A673 (cell line): Measurements from ENCODE around the gene LMF1. TPM values are rescaled to one million over a fixed set of nuclear protein-coding genes. Genes with fewer than 3 reads are reported as not detected.

Source experiments
- BruUV-seq: library from RNA; stranded (reverse); fragments of 400-500 nt; replicated peaks from 2 replicates; lab custom pipeline; 2021; lab: Mats Ljungman, UMichigan
- CTCF ChIA-PET: fragments of 300-600 bp; sonication (Branson Sonifier 250); formaldehyde crosslinking; loops from one replicate; lab custom pipeline; 2022; ENCODE audit warnings: antibody characterized with exemption; lab: Charles Lee
- POLR2A ChIA-PET: fragments of 300-600 bp; sonication (Branson Sonifier 250); formaldehyde crosslinking; loops from one replicate; lab custom pipeline; 2022; ENCODE audit warnings: antibody characterized with exemption; ENCODE audit not compliant: low non-redundant PET; lab: Charles Lee
- DNase-seq: peaks from one replicate; pipeline ENCODE4 v3.0.0-alpha.2; 2015; ENCODE audit warnings: low spot score
- H3K27ac ChIP-seq: fragments of 200-600 bp; sonication (generic); 2 replicates; pipeline ENCODE4 v1.5.1; 2016; ENCODE audit warnings: mixed run types, low read depth, mild to moderate bottlenecking, mixed read lengths, antibody characterized with exemption, low read length; ENCODE audit not compliant: poor library complexity, severe bottlenecking
- H3K27me3 ChIP-seq: fragments of 200-600 bp; sonication (generic); replicated peaks from 2 replicates; pipeline ENCODE4 v1.6.1; 2017; ENCODE audit warnings: mixed run types, low read depth, mild to moderate bottlenecking, mixed read lengths, antibody characterized with exemption, low read length; ENCODE audit not compliant: insufficient read depth, poor library complexity
- H3K36me3 ChIP-seq: fragments of 200-600 bp; sonication (generic); 2 replicates; pipeline ENCODE4 v1.6.1; 2016; ENCODE audit warnings: mixed run types, mild to moderate bottlenecking, mixed read lengths, antibody characterized with exemption, low read length; ENCODE audit not compliant: insufficient read depth, poor library complexity, severe bottlenecking
- H3K4me1 ChIP-seq: fragments of 200-600 bp; sonication (generic); 2 replicates; pipeline ENCODE4 v1.6.1; 2017; ENCODE audit warnings: mixed run types, mild to moderate bottlenecking, mixed read lengths, antibody characterized with exemption, low read length; ENCODE audit not compliant: insufficient read depth, poor library complexity, severe bottlenecking
- H3K4me3 ChIP-seq: fragments of 200-600 bp; sonication (generic); 2 replicates; pipeline ENCODE4 v1.5.1; 2016; ENCODE audit warnings: low read depth, mixed run types, mild to moderate bottlenecking, mixed read lengths, low read length; ENCODE audit not compliant: poor library complexity, severe bottlenecking
- H3K9me3 ChIP-seq: fragments of 200-600 bp; sonication (generic); 2 replicates; pipeline ENCODE4 v1.6.1; 2016; ENCODE audit warnings: mixed run types, low read depth, mild to moderate bottlenecking, mixed read lengths, antibody characterized with exemption, low read length; ENCODE audit not compliant: poor library complexity, severe bottlenecking
- CTCF ChIP-seq: fragments of 300-800, 200-600 bp; sonication (generic); conservative IDR thresholded peaks from 2 replicates; pipeline ENCODE4 v1.5.1; 2017; ENCODE audit warnings: low read depth, mild to moderate bottlenecking, antibody characterized with exemption, low read length, moderate library complexity, mixed read lengths
- EZH2 ChIP-seq: fragments of 200-600 bp; sonication (generic); IDR thresholded peaks from 2 replicates; pipeline ENCODE4 v1.6.1; 2017; ENCODE audit warnings: borderline replicate concordance, low read depth, mild to moderate bottlenecking, mixed read lengths, antibody characterized with exemption, low read length; ENCODE audit not compliant: poor library complexity, severe bottlenecking
- intact Hi-C: fragments of 100-400 bp; cut with micrococcal nuclease; formaldehyde crosslinking; loops from one replicate; pipeline ENCODE4 v1.10.0; 2022; ENCODE audit not compliant: unreplicated experiment
- total RNA-seq: library from RNA; stranded (reverse); gene quantifications from 2 replicates; pipeline ENCODE4 v1.2.3, GENCODE V29; 2021

The LMF1 gene
- total RNA-seq, 1 experiment from 2014 or later: 21.0 TPM

- peaks cover 6% of the 10 kb centered on the region for H3K36me3 ChIP-seq
- H3K4me3 ChIP-seq: peak overlapping the region; percentile 94
- H3K27ac ChIP-seq: peak overlapping the region; percentile 80
- H3K4me1 ChIP-seq: peaks cover 12% of the 10 kb centered on the region
- TF ChIP-seq EZH2: no peak
- no TSS peak for BruUV-seq
- H3K9me3 ChIP-seq: peaks cover 5% of the 10 kb centered on the region
- no peak for DNase-seq
- ChIA-PET CTCF (no interaction called here), POLR2A (no interaction called here)
- no peaks in the 10 kb centered on the region for H3K27me3 ChIP-seq
- intact Hi-C loops: no loop called here
Measured at GRCh38 chr16:970386-970765, 408 bp downstream of the LMF1 start.

GRCh38 chr16:969508-970385 is 1.0 kb downstream of the LMF1 start:
- Histone ChIP-seq H3K27me3 (no peaks in the 10 kb centered on the region), H3K36me3 (peaks cover 6% of the 10 kb centered on the region), H3K4me1 (peaks cover 12% of the 10 kb centered on the region), H3K27ac (peak overlapping the region; percentile 80), H3K4me3 (peak overlapping the region; percentile 94), H3K9me3 (peaks cover 5% of the 10 kb centered on the region)
- intact Hi-C loops: no loop called here
- TF ChIP-seq EZH2 (no peak), CTCF (no peak)
- DNase-seq: peak; percentile 41
- TSS peak; percentile 42 for BruUV-seq
- POLR2A ChIA-PET: no interaction called here
- CTCF ChIA-PET: no interaction called here

- no peak for DNase-seq
- intact Hi-C loops: no loop called here
- H3K27ac ChIP-seq: no peak overlapping the region
- no peak overlapping the region for H3K4me3 ChIP-seq
- peaks cover 6% of the 10 kb centered on the region for H3K36me3 ChIP-seq
- no peak for TF ChIP-seq EZH2
- no peak for TF ChIP-seq CTCF
- H3K9me3 ChIP-seq: peaks cover 5% of the 10 kb centered on the region
- peaks cover 12% of the 10 kb centered on the region for H3K4me1 ChIP-seq
- POLR2A ChIA-PET: no interaction called here
- H3K27me3 ChIP-seq: no peaks in the 10 kb centered on the region
- BruUV-seq: no TSS peak
- CTCF ChIA-PET: no interaction called here
Measured at GRCh38 chr16:968620-969019, 2.2 kb downstream of the LMF1 start.
